GM12873 (cell line): ENCODE results near the gene MOCS1.

Experiments used
- CTCF ChIP-seq: IDR thresholded peaks from 2 replicates; pipeline ENCODE4 v1.5.1; 2012; ENCODE audit warnings: low read depth, mild to moderate bottlenecking, moderate library complexity, low read length, control low read depth; ENCODE audit not compliant: insufficient read depth; ENCODE audit errors: missing control alignments

Gene MOCS1

GRCh38 chr6:39973661-39974060 is 39.4 kb upstream of the MOCS1 start:
- no peak for TF ChIP-seq CTCF

GRCh38 chr6:39965751-39966150 is 31.5 kb upstream of the MOCS1 start:
- no peak for TF ChIP-seq CTCF

GRCh38 chr6:39964530-39964929 is 30.3 kb upstream of the MOCS1 start:
- TF ChIP-seq CTCF, result no peak

- no peak for TF ChIP-seq CTCF
These were observed 29.8 kb upstream of the MOCS1 start for GRCh38 chr6:39964094-39964493.

- no peak for TF ChIP-seq CTCF
These were observed 28.6 kb upstream of the MOCS1 start for GRCh38 chr6:39962831-39963230.

- no peak for TF ChIP-seq CTCF
These were observed 26.9 kb upstream of the MOCS1 start for GRCh38 chr6:39961178-39961577.

- TF ChIP-seq CTCF, result no peak
These were observed 24.7 kb upstream of the MOCS1 start for GRCh38 chr6:39958947-39959346.
